ENCODE data around the gene FARP1. TPM values are rescaled to one million over a fixed set of nuclear protein-coding genes. Genes with fewer than 3 reads are reported as not detected.

FARP1 gene
- total and polyA plus RNA-seq, 10 of the 15 experiments (the other 5 are each of a cell fraction or from before 2014, with no cell fraction given) = 0.17 to 6.9 (median 0.68) TPM

DNA sequence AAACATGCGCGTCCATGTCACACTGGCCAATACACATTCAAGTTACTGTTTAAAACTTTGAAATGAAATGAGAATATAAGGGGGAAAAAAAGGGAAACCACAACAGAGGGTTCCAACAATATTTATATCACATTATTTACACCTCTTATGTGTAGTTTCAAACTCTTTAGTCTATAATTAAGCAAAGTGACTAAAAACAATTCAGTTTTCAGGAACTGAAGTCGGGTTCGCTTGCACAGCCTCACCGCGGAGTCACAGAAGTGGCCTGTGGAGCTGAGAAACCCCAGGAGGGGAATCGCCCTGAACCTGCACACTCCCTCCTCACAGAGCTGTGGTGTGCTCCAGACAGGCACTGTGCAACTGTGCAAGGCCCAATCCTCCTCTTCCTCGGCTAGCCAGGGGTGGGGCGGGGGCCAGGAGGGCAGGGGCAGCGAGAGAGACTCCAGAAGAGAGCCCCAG lies 358.1 kb downstream of the FARP1 start (continued):
- TF ChIP-seq, protein P1, sequence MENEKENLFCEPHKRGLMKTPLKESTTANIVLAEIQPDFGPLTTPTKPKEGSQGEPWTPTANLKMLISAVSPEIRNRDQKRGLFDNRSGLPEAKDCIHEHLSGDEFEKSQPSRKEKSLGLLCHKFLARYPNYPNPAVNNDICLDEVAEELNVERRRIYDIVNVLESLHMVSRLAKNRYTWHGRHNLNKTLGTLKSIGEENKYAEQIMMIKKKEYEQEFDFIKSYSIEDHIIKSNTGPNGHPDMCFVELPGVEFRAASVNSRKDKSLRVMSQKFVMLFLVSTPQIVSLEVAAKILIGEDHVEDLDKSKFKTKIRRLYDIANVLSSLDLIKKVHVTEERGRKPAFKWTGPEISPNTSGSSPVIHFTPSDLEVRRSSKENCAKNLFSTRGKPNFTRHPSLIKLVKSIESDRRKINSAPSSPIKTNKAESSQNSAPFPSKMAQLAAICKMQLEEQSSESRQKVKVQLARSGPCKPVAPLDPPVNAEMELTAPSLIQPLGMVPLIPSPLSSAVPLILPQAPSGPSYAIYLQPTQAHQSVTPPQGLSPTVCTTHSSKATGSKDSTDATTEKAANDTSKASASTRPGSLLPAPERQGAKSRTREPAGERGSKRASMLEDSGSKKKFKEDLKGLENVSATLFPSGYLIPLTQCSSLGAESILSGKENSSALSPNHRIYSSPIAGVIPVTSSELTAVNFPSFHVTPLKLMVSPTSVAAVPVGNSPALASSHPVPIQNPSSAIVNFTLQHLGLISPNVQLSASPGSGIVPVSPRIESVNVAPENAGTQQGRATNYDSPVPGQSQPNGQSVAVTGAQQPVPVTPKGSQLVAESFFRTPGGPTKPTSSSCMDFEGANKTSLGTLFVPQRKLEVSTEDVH (IDR thresholded peaks at IDR 0.05; ENCODE audit: low read depth, partially characterized antibody) = peak; percentile 69
- TF ChIP-seq, protein P2, sequence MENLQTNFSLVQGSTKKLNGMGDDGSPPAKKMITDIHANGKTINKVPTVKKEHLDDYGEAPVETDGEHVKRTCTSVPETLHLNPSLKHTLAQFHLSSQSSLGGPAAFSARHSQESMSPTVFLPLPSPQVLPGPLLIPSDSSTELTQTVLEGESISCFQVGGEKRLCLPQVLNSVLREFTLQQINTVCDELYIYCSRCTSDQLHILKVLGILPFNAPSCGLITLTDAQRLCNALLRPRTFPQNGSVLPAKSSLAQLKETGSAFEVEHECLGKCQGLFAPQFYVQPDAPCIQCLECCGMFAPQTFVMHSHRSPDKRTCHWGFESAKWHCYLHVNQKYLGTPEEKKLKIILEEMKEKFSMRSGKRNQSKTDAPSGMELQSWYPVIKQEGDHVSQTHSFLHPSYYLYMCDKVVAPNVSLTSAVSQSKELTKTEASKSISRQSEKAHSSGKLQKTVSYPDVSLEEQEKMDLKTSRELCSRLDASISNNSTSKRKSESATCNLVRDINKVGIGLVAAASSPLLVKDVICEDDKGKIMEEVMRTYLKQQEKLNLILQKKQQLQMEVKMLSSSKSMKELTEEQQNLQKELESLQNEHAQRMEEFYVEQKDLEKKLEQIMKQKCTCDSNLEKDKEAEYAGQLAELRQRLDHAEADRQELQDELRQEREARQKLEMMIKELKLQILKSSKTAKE (IDR thresholded peaks at IDR 0.05; ENCODE audit: low read depth, poor library complexity, severe bottlenecking) = peak; percentile 99
- peak; percentile 58; the same call in 1 of the 2 replicates for TF ChIP-seq RB1 (IDR thresholded peaks at IDR 0.05; ENCODE audit: borderline replicate concordance)
- TF ChIP-seq SIX5 (IDR thresholded peaks at IDR 0.05; ENCODE audit: low read depth, low read length, severe bottlenecking) = no peak
- TF ChIP-seq, protein P3, sequence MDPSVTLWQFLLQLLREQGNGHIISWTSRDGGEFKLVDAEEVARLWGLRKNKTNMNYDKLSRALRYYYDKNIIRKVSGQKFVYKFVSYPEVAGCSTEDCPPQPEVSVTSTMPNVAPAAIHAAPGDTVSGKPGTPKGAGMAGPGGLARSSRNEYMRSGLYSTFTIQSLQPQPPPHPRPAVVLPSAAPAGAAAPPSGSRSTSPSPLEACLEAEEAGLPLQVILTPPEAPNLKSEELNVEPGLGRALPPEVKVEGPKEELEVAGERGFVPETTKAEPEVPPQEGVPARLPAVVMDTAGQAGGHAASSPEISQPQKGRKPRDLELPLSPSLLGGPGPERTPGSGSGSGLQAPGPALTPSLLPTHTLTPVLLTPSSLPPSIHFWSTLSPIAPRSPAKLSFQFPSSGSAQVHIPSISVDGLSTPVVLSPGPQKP (IDR thresholded peaks at IDR 0.05; ENCODE audit: low read depth, low read length) = no peak
- TF ChIP-seq PAX8 (IDR thresholded peaks at IDR 0.05) = no peak
- peak; percentile 76; the same call in 1 of the 2 replicates for TF ChIP-seq CBX5 (IDR thresholded peaks at IDR 0.05; ENCODE audit: low read depth)
- TF ChIP-seq SIN3A (IDR thresholded peaks at IDR 0.05; ENCODE audit: low read depth, low read length) = no peak
- no peak for TF ChIP-seq HDAC2 (IDR thresholded peaks at IDR 0.05)
- no peak for TF ChIP-seq BRCA1 (IDR thresholded peaks at IDR 0.05; ENCODE audit: low read depth, low read length)
- TF ChIP-seq, protein P4, sequence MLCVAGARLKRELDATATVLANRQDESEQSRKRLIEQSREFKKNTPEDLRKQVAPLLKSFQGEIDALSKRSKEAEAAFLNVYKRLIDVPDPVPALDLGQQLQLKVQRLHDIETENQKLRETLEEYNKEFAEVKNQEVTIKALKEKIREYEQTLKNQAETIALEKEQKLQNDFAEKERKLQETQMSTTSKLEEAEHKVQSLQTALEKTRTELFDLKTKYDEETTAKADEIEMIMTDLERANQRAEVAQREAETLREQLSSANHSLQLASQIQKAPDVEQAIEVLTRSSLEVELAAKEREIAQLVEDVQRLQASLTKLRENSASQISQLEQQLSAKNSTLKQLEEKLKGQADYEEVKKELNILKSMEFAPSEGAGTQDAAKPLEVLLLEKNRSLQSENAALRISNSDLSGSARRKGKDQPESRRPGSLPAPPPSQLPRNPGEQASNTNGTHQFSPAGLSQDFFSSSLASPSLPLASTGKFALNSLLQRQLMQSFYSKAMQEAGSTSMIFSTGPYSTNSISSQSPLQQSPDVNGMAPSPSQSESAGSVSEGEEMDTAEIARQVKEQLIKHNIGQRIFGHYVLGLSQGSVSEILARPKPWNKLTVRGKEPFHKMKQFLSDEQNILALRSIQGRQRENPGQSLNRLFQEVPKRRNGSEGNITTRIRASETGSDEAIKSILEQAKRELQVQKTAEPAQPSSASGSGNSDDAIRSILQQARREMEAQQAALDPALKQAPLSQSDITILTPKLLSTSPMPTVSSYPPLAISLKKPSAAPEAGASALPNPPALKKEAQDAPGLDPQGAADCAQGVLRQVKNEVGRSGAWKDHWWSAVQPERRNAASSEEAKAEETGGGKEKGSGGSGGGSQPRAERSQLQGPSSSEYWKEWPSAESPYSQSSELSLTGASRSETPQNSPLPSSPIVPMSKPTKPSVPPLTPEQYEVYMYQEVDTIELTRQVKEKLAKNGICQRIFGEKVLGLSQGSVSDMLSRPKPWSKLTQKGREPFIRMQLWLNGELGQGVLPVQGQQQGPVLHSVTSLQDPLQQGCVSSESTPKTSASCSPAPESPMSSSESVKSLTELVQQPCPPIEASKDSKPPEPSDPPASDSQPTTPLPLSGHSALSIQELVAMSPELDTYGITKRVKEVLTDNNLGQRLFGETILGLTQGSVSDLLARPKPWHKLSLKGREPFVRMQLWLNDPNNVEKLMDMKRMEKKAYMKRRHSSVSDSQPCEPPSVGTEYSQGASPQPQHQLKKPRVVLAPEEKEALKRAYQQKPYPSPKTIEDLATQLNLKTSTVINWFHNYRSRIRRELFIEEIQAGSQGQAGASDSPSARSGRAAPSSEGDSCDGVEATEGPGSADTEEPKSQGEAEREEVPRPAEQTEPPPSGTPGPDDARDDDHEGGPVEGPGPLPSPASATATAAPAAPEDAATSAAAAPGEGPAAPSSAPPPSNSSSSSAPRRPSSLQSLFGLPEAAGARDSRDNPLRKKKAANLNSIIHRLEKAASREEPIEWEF (IDR thresholded peaks at IDR 0.05; ENCODE audit: insufficient replicate concordance, low read depth, low read length) = no peak
- TF ChIP-seq EZH2 (IDR thresholded peaks at IDR 0.05; ENCODE audit: borderline replicate concordance, control insufficient read depth, low read depth, low read length) = no peak
- TF ChIP-seq, protein P5, sequence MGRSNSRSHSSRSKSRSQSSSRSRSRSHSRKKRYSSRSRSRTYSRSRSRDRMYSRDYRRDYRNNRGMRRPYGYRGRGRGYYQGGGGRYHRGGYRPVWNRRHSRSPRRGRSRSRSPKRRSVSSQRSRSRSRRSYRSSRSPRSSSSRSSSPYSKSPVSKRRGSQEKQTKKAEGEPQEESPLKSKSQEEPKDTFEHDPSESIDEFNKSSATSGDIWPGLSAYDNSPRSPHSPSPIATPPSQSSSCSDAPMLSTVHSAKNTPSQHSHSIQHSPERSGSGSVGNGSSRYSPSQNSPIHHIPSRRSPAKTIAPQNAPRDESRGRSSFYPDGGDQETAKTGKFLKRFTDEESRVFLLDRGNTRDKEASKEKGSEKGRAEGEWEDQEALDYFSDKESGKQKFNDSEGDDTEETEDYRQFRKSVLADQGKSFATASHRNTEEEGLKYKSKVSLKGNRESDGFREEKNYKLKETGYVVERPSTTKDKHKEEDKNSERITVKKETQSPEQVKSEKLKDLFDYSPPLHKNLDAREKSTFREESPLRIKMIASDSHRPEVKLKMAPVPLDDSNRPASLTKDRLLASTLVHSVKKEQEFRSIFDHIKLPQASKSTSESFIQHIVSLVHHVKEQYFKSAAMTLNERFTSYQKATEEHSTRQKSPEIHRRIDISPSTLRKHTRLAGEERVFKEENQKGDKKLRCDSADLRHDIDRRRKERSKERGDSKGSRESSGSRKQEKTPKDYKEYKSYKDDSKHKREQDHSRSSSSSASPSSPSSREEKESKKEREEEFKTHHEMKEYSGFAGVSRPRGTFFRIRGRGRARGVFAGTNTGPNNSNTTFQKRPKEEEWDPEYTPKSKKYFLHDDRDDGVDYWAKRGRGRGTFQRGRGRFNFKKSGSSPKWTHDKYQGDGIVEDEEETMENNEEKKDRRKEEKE (IDR thresholded peaks at IDR 0.05) = no peak
- TF ChIP-seq EP300 (IDR thresholded peaks at IDR 0.05; ENCODE audit: borderline replicate concordance in 1 of 2, control insufficient read depth in 1 of 2, low read depth in 2 of 2, low read length in 2 of 2) = peak; percentile 82 to 88; a peak in 3 of 4 replicates
- no peak for TF ChIP-seq SREBF1 (IDR thresholded peaks at IDR 0.05; ENCODE audit: low read length)
